CD4-positive, CD25-positive, alpha-beta regulatory T cell (primary cell): ENCODE measurements around the gene PCDHA5. TPM values are rescaled to one million over a fixed set of nuclear protein-coding genes. Genes with fewer than 3 reads are reported as not detected.
"Not testable (repeated sequence)": the region's sequence is repeated elsewhere in the genome, so short reads cannot be mapped to it uniquely, and the experiment has no call there.

ENCODE experiments used
- ATAC-seq, 2 donors: fragments of 150-1000 bp; cut with Tn5 transposase; one replicate each; pipeline ENCODE4 v1.10.0; 2021; ENCODE audit warnings: low read depth in 2 of 2, moderate number of reproducible peaks in 2 of 2, moderate library complexity in 1 of 2
- DNase-seq, 3 donors: peaks; one replicate each; pipeline versions ENCODE4 v3.0.0 to v3.0.0-alpha.2; 2012 to 2022; ENCODE audit warnings: mixed read lengths in 1 of 3
- H3K27ac ChIP-seq: one replicate; pipeline ENCODE4 v1.7.0; 2013; ENCODE audit warnings: mild to moderate bottlenecking, low read length; ENCODE audit not compliant: insufficient read depth, poor library complexity, severe bottlenecking
- H3K27me3 ChIP-seq: one replicate; pipeline ENCODE4 v1.7.0; 2013; ENCODE audit warnings: low read length; ENCODE audit not compliant: control insufficient read depth, insufficient read depth
- H3K36me3 ChIP-seq: one replicate; pipeline ENCODE4 v1.7.0; 2013; ENCODE audit warnings: mild to moderate bottlenecking, low read length, moderate library complexity; ENCODE audit not compliant: control insufficient read depth, insufficient read depth
- H3K4me1 ChIP-seq: 2 replicates; pipeline ENCODE4 v1.7.0; 2013; ENCODE audit warnings: mild to moderate bottlenecking, low read length; ENCODE audit not compliant: insufficient read depth, control insufficient read depth, poor library complexity, severe bottlenecking
- H3K4me3 ChIP-seq: one replicate; pipeline ENCODE4 v1.7.0; 2013; ENCODE audit warnings: low read depth, mild to moderate bottlenecking, low read length, moderate library complexity
- H3K9me3 ChIP-seq, 2 experiments: 1 replicate in 1 of 2; 2 replicates in 1 of 2; pipeline ENCODE4 v1.7.0; 2013; ENCODE audit warnings: low read length in 2 of 2, mild to moderate bottlenecking in 1 of 2, moderate library complexity in 1 of 2; ENCODE audit not compliant: control insufficient read depth in 2 of 2
- H3K27ac Mint-ChIP-seq, 3 donors: one replicate each; pipeline ENCODE4 v1.8.0; 2020 to 2022; ENCODE audit warnings: mild to moderate bottlenecking in 3 of 3, mixed read lengths in 3 of 3, moderate library complexity in 2 of 3
- H3K27me3 Mint-ChIP-seq: one replicate; pipeline ENCODE4 v1.8.0; 2022; ENCODE audit warnings: mild to moderate bottlenecking, mixed read lengths
- H3K36me3 Mint-ChIP-seq: one replicate; pipeline ENCODE4 v1.8.0; 2020; ENCODE audit warnings: mixed read lengths
- H3K4me1 Mint-ChIP-seq, 4 donors: one replicate each; pipeline ENCODE4 v1.8.0; 2020 to 2022; ENCODE audit warnings: mixed read lengths in 4 of 4, mild to moderate bottlenecking in 1 of 4
- H3K4me3 Mint-ChIP-seq, 4 donors: one replicate each; pipeline ENCODE4 v1.8.0; 2020 to 2022; ENCODE audit warnings: mild to moderate bottlenecking in 4 of 4, mixed read lengths in 4 of 4, moderate library complexity in 3 of 4
- H3K9me3 Mint-ChIP-seq, 7 donors: one replicate each; pipeline ENCODE4 v1.8.0; 2020 to 2022; ENCODE audit warnings: mixed read lengths in 7 of 7, mild to moderate bottlenecking in 3 of 7, moderate library complexity in 2 of 7
- polyA plus RNA-seq, 4 donors: library from polyadenylated mRNA; unstranded; fragments of 300-500 nt; fragmentation: Illumina TruSeq; gene quantifications; one replicate each; pipeline ENCODE4 v1.2.3, GENCODE V29; 2021
- total RNA-seq: library from RNA; stranded (reverse); gene quantifications from one replicate; pipeline ENCODE4 v1.2.3, GENCODE V29; 2022

The PCDHA5 gene
- total and polyA plus RNA-seq, 5 donors from 2014 or later = not detected

DNA sequence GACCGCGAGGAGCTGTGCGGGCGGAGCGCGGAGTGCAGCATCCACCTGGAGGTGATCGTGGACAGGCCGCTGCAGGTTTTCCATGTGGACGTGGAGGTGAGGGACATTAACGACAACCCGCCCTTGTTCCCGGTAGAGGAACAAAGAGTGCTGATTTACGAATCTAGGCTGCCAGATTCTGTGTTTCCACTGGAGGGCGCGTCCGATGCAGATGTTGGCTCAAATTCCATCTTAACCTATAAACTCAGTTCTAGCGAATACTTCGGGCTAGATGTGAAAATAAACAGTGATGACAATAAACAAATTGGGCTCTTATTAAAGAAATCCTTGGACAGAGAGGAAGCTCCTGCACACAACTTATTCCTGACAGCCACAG is 6.9 kb downstream of the PCDHA5 start:
- Mint-ChIP-seq H3K9me3 (peaks cover 2 to 37% (median 5%) of the 10 kb centered on the region in 7 donors), H3K4me3 (no peak overlapping the region), H3K27me3 (peaks cover 9% of the 10 kb centered on the region), H3K36me3 (no peaks in the 10 kb centered on the region), H3K4me1 (no peaks in the 10 kb centered on the region), H3K27ac (no peak overlapping the region)
- no peak for ATAC-seq
- DNase-seq = no peak
- Histone ChIP-seq H3K27me3 (peaks cover 4% of the 10 kb centered on the region), H3K36me3 (no peaks in the 10 kb centered on the region), H3K27ac (no peak overlapping the region), H3K9me3 (peaks cover 11 to 27% of the 10 kb centered on the region in 2 experiments), H3K4me3 (no peak overlapping the region), H3K4me1 (no peaks in the 10 kb centered on the region)

- H3K27me3 ChIP-seq, H3K27ac Mint-ChIP-seq, H3K27me3 Mint-ChIP-seq, H3K4me3 ChIP-seq, H3K4me1 ChIP-seq, H3K36me3 Mint-ChIP-seq, H3K27ac ChIP-seq, H3K4me3 Mint-ChIP-seq, DNase-seq, ATAC-seq, H3K4me1 Mint-ChIP-seq, H3K36me3 ChIP-seq: not testable (repeated sequence)
- peaks cover 16 to 24% of the 10 kb centered on the region in 2 experiments for H3K9me3 ChIP-seq
- peaks cover 2 to 40% (median 6%) of the 10 kb centered on the region in 7 donors for H3K9me3 Mint-ChIP-seq
Measured at GRCh38 chr5:140829511-140830501, 8.4 kb downstream of the PCDHA5 start.

DNA sequence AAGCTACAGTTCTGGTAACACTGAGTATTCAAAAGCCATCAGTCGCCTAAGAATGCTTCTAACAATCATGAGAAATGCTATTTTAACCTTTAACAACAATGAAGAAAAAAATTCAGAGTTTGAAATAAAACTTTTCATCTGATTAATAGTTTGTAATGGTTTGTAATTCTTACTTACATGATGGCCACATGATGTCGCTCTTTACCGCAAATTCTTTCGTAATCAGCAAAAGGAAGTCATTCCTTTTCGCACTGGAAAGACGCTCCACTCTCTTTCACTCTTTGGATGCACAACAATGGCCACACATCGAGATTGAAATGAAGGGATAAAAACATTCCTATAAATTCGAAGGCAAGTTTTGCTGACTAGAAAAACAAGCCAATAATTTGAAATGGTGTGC is 12.6 kb downstream of the PCDHA5 start, which contains the start of gene PCDHA7:
TSS of gene PCDHA7 (plus strand) at position 277 of the 400 bp plus-strand sequence. CDS start at position 392, 115 bp downstream.
- Mint-ChIP-seq H3K36me3 (no peaks in the 10 kb centered on the region), H3K4me1 (no peaks in the 10 kb centered on the region), H3K9me3 (peaks cover 1 to 28% (median 5%) of the 10 kb centered on the region in 7 donors), H3K4me3 (no peak within 1 kb of the TSS), H3K27ac (no peak within 1 kb of the TSS), H3K27me3 (peaks cover 5% of the 10 kb centered on the region)
- Histone ChIP-seq H3K36me3 (no peaks in the 10 kb centered on the region), H3K27ac (no peak within 1 kb of the TSS), H3K4me3 (no peak within 1 kb of the TSS), H3K27me3 (peaks cover 3% of the 10 kb centered on the region), H3K4me1 (no peaks in the 10 kb centered on the region), H3K9me3 (peaks cover 12 to 22% of the 10 kb centered on the region in 2 experiments)
- no peak for ATAC-seq
- no peak for DNase-seq

GRCh38 chr5:140834439-140835008 is 13.1 kb downstream of the PCDHA5 start:
- peaks cover 12 to 22% of the 10 kb centered on the region in 2 experiments for H3K9me3 ChIP-seq
- H3K4me3 ChIP-seq, H3K4me3 Mint-ChIP-seq, H3K27ac ChIP-seq, H3K27me3 Mint-ChIP-seq, H3K36me3 ChIP-seq, H3K27ac Mint-ChIP-seq, H3K27me3 ChIP-seq, DNase-seq, H3K4me1 ChIP-seq, H3K4me1 Mint-ChIP-seq, ATAC-seq, H3K36me3 Mint-ChIP-seq: not testable (repeated sequence)
- H3K9me3 Mint-ChIP-seq = peaks cover 1 to 27% (median 5%) of the 10 kb centered on the region in 7 donors

- DNase-seq = no peak
- Mint-ChIP-seq H3K36me3 (no peaks in the 10 kb centered on the region), H3K27me3 (peaks cover 5% of the 10 kb centered on the region)
Measured at GRCh38 chr5:140835622-140836510, 14.5 kb downstream of the PCDHA5 start.

DNA sequence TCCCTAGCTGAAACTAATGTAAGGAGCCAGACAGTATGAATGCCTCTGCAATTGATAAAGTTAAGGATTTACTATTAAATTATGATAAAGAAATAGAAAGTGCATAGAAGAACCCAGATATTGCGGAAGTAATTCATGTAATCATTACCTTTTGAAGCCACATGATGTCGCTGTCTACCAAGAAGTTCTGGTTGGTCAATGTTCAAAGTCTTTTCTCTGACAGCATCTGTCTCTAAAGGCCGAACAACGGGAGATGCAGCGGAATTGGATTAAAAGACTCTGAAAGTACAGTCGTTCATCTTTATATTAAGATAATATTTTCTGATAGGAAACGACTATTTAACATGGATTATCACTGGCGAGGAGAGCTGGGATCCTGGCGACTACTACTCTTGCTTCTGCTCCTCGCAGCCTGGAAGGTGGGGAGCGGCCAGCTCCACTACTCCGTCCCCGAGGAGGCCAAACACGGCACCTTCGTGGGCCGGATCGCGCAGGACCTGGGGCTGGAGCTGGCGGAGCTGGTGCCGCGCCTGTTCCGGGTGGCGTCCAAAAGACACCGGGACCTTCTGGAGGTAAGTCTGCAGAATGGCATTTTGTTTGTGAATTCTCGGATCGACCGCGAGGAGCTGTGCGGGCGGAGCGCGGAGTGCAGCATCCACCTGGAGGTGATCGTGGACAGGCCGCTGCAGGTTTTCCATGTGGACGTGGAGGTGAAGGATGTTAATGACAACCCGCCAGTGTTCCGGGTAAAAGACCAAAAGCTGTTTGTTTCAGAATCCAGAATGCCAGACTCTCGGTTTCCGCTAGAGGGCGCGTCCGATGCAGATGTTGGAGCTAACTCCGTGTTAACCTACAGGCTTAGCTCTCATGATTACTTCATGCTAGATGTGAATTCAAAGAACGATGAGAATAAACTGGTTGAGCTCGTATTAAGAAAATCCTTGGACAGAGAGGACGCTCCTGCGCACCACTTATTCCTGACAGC is 19.9 kb downstream of the PCDHA5 start, which contains the start of gene PCDHA8:
TSS of gene PCDHA8 (plus strand) at position 210 of the 985 bp plus-strand sequence. CDS start at position 345, 135 bp downstream.
- H3K27ac ChIP-seq = no peak within 1 kb of the TSS
- H3K4me3 ChIP-seq = no peak within 1 kb of the TSS
- Mint-ChIP-seq H3K27me3 (no peaks in the 10 kb centered on the region), H3K9me3 (peaks cover 0 to 21% (median 4%) of the 10 kb centered on the region in 7 donors), H3K4me3 (peak within 1 kb of the TSS in 1 of 4 donors; percentile 24), H3K4me1 (no peaks in the 10 kb centered on the region), H3K27ac (no peak within 1 kb of the TSS), H3K36me3 (no peaks in the 10 kb centered on the region)
- H3K27me3 ChIP-seq = no peaks in the 10 kb centered on the region
- peak in 1 of 3 donors; percentile 5 for DNase-seq
- no peaks in the 10 kb centered on the region for H3K36me3 ChIP-seq
- peaks cover 3 to 8% of the 10 kb centered on the region in 2 experiments for H3K9me3 ChIP-seq
- H3K4me1 ChIP-seq = no peaks in the 10 kb centered on the region
- ATAC-seq = no peak

More at GRCh38 chr5:140835622-140836510, 14.5 kb downstream of the PCDHA5 start:
- Histone ChIP-seq H3K27me3 (peaks cover 3% of the 10 kb centered on the region), H3K36me3 (no peaks in the 10 kb centered on the region), H3K4me3 (no peak overlapping the region), H3K4me1 (no peaks in the 10 kb centered on the region), H3K27ac (no peak overlapping the region), H3K9me3 (peaks cover 12 to 19% of the 10 kb centered on the region in 2 experiments)
- no peak overlapping the region for H3K27ac Mint-ChIP-seq
- peaks cover 2 to 30% (median 5%) of the 10 kb centered on the region in 7 donors for H3K9me3 Mint-ChIP-seq
- no peak overlapping the region for H3K4me3 Mint-ChIP-seq
- no peaks in the 10 kb centered on the region for H3K4me1 Mint-ChIP-seq
- no peak for ATAC-seq
